Fibroblast of skin of right biceps (primary cell): ENCODE results near the gene KRTAP5-2.

Source experiments
- DNase-seq: peaks from one replicate; pipeline ENCODE4 v3.0.0-alpha.2; 2013

KRTAP5-2 gene

GRCh38 chr11:1553808-1554594 is 44.1 kb downstream of the KRTAP5-2 start:
- DNase-seq: no peak

- no peak for DNase-seq
Observed at GRCh38 chr11:1549338-1550330, 48.5 kb downstream of the KRTAP5-2 start.

- DNase-seq: peak; percentile 40
Observed at GRCh38 chr11:1548221-1549070, 49.6 kb downstream of the KRTAP5-2 start.

GRCh38 chr11:1547467-1548098 is 50.5 kb downstream of the KRTAP5-2 start:
- DNase-seq: no peak
